Measurements from ENCODE around the gene MAST3. TPM values are rescaled to one million over a fixed set of nuclear protein-coding genes. Genes with fewer than 3 reads are reported as not detected.
A peak's percentile ranks its signal among the peaks of the same experiment; 100 is the strongest.

MAST3 gene
- total and polyA plus RNA-seq, 12 donors, result 1.6 to 19.1 (median 11.4) TPM

GRCh38 chr19:18123819-18124218 is 26.2 kb downstream of the MAST3 start:
- Histone ChIP-seq H3K27ac (peak overlapping the region in 2 of 5 donors; percentile 20 to 74), H3K27me3 (no peaks in the 10 kb centered on the region), H3K4me1 (replicated peaks in 1 of 2) (peaks cover 0 to 6% of the 10 kb centered on the region in 2 donors), H3K36me3 (replicated peaks in 1 of 2) (peaks cover 0 to 31% of the 10 kb centered on the region in 2 donors), H3K4me3 (no peak overlapping the region), H3K9me3 (replicated peaks in 1 of 3) (no peaks in the 10 kb centered on the region)
- TF ChIP-seq POLR2A (IDR thresholded peaks at IDR 0.05), result no peak
- TF ChIP-seq CTCF (IDR thresholded peaks at IDR 0.05), result no peak
- peak in 1 of 7 donors; percentile 41 for DNase-seq
- intact Hi-C loops (cut with DNase I), result no loop called here
- 74 to 88% (median 83%) methylated on average over 22 to 26 of the region's 26 CpGs for WGBS, 4 donors

- TF ChIP-seq POLR2A (IDR thresholded peaks at IDR 0.05), result no peak
- no peak for TF ChIP-seq CTCF (IDR thresholded peaks at IDR 0.05)
- intact Hi-C loops (cut with DNase I), result no loop called here
- DNase-seq, result no peak
- H3K4me1 ChIP-seq (replicated peaks in 1 of 2), result no peaks in the 10 kb centered on the region
- H3K36me3 ChIP-seq (replicated peaks in 1 of 2), result peaks cover 0 to 46% of the 10 kb centered on the region in 2 donors
- WGBS, 4 donors, result 66 to 84% (median 71%) methylated on average over 2 of the region's 2 CpGs
- no peaks in the 10 kb centered on the region for H3K27me3 ChIP-seq
- no peak overlapping the region for H3K27ac ChIP-seq
- H3K4me3 ChIP-seq, result no peak overlapping the region
- H3K9me3 ChIP-seq (replicated peaks in 1 of 3), result no peaks in the 10 kb centered on the region
Measured at GRCh38 chr19:18126097-18126496, 28.5 kb downstream of the MAST3 start.

DNA sequence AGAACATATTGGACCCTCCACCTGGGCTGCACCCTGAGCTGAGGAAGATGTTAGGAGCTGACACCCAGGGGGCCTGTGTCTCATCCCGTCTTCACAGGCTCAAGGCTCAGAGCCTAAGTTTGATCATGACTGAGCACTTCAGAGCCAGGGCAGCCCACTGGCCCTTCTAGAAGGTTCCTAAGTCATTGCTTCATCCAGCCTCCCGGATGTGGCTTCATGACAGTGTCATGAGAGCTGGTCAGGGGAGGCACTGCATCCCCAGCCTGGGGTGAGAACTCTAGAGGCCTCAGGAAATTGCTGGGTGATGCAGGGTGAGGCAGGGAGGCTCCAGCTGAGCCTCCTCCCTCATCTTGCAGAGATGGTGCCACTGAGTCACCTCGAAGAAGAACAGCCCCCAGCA is 30.5 kb downstream of the MAST3 start:
- Histone ChIP-seq H3K27ac (no peak overlapping the region), H3K27me3 (no peaks in the 10 kb centered on the region), H3K9me3 (replicated peaks in 1 of 3) (no peaks in the 10 kb centered on the region), H3K4me1 (replicated peaks in 1 of 2) (no peaks in the 10 kb centered on the region), H3K4me3 (no peak overlapping the region), H3K36me3 (replicated peaks in 1 of 2) (peaks cover 0 to 58% of the 10 kb centered on the region in 2 donors)
- intact Hi-C loops (cut with DNase I), result no loop called here
- TF ChIP-seq CTCF (IDR thresholded peaks at IDR 0.05) (no peak), POLR2A (IDR thresholded peaks at IDR 0.05) (no peak)
- WGBS, 4 donors, result 78 to 90% (median 84%) methylated on average over 2 to 3 of the region's 3 CpGs
- DNase-seq, result no peak

- WGBS, 4 donors, result 89 to 98% (median 96%) methylated on average over 10 to 12 of the region's 12 CpGs
- Histone ChIP-seq H3K4me3 (no peak overlapping the region), H3K4me1 (replicated peaks in 1 of 2) (no peaks in the 10 kb centered on the region), H3K9me3 (replicated peaks in 1 of 3) (no peaks in the 10 kb centered on the region), H3K36me3 (replicated peaks in 1 of 2) (peaks cover 0 to 57% of the 10 kb centered on the region in 2 donors), H3K27me3 (no peaks in the 10 kb centered on the region), H3K27ac (no peak overlapping the region)
- DNase-seq, result no peak
- TF ChIP-seq POLR2A (IDR thresholded peaks at IDR 0.05), result no peak
- no peak for TF ChIP-seq CTCF (IDR thresholded peaks at IDR 0.05)
- intact Hi-C loops (cut with DNase I), result no loop called here
Measured at GRCh38 chr19:18128805-18129204, 31.2 kb downstream of the MAST3 start.
